Measurements from ENCODE around the gene FCN1. TPM values are rescaled to one million over a fixed set of nuclear protein-coding genes. Genes with fewer than 3 reads are reported as not detected.

The FCN1 gene
- total and polyA plus RNA-seq, 2 of the 8 experiments (the other 6 are each of a cell fraction or from before 2014, with no cell fraction given): not detected

GRCh38 chr9:134902936-134903335 is 14.8 kb downstream of the FCN1 start (continued):
- TF ChIP-seq CHD7 (IDR thresholded peaks at IDR 0.05; ENCODE audit: insufficient replicate concordance, low read length) (no peak), SIRT6 (IDR thresholded peaks at IDR 0.05; ENCODE audit: low read length) (no peak), JUND (IDR thresholded peaks at IDR 0.05; ENCODE audit: low read length) (no peak), CBX8 (IDR thresholded peaks at IDR 0.05; ENCODE audit: borderline replicate concordance, low read depth, low read length) (no peak), CEBPB (IDR thresholded peaks at IDR 0.05; ENCODE audit: low read depth, low read length) (no peak), E2F6 (IDR thresholded peaks at IDR 0.05) (no peak)

All from H1 (cell line).